Nucleus accumbens (tissue), 56 donors: ENCODE measurements around the gene SPATS2.
A peak's percentile ranks its signal among the peaks of the same experiment; 100 is the strongest.

Experiments
- DNase-seq, 56 donors: peaks; one replicate each; lab custom pipeline; 2025; lab: John Stamatoyannopoulos, UW

SPATS2 gene

GRCh38 chr12:49335118-49335954, 31.9 kb upstream of the SPATS2 start:
- no peak for DNase-seq

GRCh38 chr12:49335955-49336644, 31.2 kb upstream of the SPATS2 start:
- no peak for DNase-seq

DNA sequence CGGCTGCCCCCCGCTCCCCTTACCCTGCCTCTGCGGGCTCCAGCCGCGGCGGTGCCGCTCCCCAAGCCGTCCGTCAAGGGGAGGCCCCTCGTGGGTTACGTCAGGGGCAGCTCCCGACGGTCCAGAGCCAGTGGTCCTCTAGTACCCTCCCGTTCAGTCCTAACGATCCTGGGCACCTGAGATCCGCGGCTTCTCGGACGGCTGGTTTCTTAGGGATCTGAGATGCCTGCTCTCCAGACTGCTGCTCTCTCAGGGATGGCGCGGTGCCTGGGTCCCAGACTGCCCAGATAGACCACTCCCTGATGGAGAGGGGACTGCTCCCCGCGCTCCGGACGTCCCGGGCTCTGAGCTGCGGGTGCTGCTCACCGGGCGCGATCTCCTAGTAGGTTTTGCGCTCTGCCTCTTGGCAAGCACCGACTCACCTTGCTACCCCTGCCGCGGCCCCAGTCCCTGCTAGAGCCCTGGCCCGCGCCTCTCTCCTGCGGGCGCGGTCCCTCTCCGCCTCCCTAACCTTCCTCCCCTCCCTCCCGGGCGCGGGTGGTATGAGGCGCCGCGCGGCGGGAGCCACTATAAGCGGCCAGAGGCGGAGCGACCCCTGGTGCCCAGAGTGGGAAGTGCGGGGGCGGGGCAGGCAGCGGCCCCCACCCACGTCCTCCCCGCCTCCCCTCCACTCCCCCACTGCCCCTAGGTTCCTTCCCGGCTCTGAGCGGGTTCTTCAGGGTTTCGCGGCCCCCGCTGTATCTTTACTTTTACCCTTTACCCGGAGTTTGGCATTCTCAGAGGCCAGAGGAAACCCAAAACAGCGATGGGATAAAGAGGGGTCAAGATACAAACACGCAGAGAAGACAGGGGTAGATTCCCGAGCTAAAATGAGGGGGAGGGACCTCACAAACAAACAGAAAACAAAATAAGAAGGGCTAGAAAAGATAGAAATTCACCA, 30.3 kb upstream of the SPATS2 start, which contains the start of gene C1QL4:
C1QL4 (minus strand) TSS at position 544 of the 940 bp plus-strand sequence. CDS start 711 bp downstream, outside the sequence.
- peak in 47 of 56 donors; percentile 6 to 86 (median 48) for DNase-seq

DNA sequence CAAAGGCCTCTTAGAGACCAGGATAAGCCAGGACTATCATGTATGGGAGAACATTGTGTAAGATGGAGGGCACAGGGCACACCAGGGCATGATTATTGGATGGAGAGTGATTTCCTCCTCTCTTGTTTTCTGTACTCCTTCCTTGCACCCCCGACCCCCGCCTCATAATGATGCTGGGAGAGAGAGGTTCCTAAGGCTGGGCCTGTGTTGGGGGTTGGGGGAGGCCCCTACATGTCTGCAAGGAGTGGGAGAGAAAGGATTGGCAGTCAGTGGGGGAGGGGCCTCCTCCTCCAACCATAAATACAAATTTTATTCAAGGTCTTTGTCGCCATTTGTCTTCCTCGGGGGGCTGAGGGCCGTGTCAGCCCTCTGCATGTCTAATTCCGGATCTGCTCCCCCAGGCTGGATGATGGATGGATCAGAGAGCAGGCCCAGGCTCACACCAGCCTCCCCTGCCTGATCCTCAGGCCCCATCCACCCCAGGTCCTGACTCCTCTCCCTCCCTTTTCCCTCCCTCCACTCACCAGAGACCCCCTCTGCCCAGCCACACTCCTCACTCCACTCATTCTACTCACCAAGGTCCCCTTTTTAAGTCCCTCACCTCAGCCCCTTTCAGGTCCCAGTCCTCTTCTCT, 28.3 kb upstream of the SPATS2 start:
- no peak for DNase-seq

DNA sequence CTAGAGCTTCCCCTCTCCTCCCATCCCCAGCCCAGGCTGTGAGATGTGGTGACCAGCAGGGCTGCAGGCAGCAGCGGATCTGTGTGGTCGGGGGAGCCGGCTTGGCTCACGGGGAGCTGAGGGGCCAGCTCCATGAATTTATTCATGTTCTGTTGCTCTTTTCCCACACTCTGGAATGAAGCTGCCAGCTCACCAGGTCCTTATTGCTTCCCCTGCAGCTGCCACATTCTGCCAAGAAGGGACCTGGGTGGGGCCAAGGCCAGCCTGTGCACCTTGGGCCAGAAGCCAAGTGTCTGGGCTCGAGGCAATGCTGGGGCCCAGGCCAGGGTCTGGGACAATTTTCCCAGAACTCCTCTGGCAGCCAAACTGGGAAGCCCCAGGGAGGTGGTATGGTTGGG, 27.8 kb upstream of the SPATS2 start:
- DNase-seq: peak in 1 of 56 donors; percentile 2

- no peak for DNase-seq
These were observed 27.0 kb upstream of the SPATS2 start for GRCh38 chr12:49340095-49340870.

GRCh38 chr12:49340971-49341776, 26.1 kb upstream of the SPATS2 start:
- DNase-seq: no peak

GRCh38 chr12:49341777-49342065, 25.5 kb upstream of the SPATS2 start:
- no peak for DNase-seq

GRCh38 chr12:49342066-49342913, 25.0 kb upstream of the SPATS2 start:
- peak in 42 of 56 donors; percentile 13 to 84 (median 46) for DNase-seq

- peak in 5 of 56 donors; percentile 17 to 60 (median 34) for DNase-seq
These were observed 24.1 kb upstream of the SPATS2 start for GRCh38 chr12:49342914-49343731.

DNA sequence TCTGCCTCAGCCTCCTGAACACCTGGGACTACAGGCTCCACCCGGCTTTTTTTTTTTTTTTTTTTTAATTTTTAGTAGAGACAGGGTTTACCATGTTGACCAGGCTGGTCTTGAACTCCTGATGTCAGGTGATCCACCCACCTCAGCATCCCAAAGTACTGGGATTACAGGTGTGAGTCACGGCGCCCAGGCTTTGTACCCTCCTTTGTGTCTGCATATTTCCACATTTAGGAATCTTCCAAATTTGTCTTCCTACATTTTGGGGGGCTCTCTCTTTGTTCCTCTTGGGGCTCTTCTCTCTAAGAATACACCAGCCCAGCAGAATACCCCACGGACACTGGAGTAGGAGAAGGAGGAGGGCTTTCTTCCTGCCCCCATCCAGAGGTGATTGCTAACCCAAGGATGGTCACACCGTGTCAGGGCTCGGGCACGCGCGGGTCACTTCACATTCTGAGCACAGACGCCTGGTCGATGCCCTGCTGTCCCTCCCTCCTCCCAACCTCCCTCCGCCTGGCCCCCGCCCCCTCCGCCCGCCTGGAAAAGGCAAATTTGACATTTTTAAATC, 22.7 kb upstream of the SPATS2 start:
- DNase-seq: no peak

DNA sequence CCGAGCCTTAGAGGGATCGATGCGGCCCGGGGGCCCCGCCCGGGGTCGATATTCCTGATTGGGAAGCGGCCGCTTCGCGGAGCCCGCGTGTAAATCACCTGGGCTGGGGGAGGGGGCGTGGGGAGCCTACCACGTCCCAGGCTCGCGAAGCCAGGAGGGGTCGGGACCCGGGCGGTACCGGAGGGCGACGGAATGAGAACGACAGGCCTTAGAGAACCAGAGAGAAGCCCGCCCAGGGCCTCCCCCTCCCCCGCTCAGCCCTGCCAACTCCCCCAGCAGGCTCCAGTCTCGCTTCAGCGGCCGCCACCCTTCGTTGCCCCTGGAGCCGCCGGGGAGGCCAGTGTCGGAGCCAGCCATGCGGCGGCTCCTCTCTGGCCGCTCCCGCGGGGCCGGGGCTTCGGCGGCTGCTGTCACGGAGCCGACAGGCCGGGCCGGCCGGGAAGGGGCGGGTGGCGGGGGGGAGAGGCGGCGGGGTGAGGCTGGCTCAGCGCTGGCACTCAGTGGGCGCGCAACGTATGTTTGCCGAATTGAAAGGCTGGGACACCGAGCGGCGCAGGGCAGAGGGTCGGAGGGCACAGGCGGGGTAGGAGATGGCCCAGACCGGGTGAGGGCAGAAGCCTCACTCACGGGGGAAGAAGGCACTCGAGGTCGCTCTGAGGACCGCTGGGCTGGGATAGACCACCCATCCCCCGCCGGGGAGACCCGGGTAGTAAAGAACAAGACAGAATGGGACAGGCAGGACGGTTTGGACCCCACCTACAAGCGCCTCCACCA, 22.0 kb upstream of the SPATS2 start:
- DNase-seq: peak in 9 of 56 donors; percentile 12 to 64 (median 27)

GRCh38 chr12:49345825-49346658, 21.2 kb upstream of the SPATS2 start:
- peak in 1 of 56 donors; percentile 9 for DNase-seq

- peak in 2 of 56 donors; percentile 26 to 35 for DNase-seq
These were observed 20.5 kb upstream of the SPATS2 start, which contains the start of gene DNAJC22 for GRCh38 chr12:49346659-49347310. Gene DNAJC22 (plus strand): TSS chr12:49346888. CDS start chr12:49348873, 1,985 bp downstream.
